ENCODE results near the gene ZNF385B. TPM values are rescaled to one million over a fixed set of nuclear protein-coding genes. Genes with fewer than 3 reads are reported as not detected.

Gene ZNF385B
- polyA plus RNA-seq, 1 of the 3 experiments (the other 2 are of a cell fraction) = 0.16 TPM

- Histone ChIP-seq H3K27me3 (ENCODE audit: insufficient read depth) (no peaks in the 10 kb centered on the region), H3K4me1 (ENCODE audit: control insufficient read depth in 1 of 2, insufficient read depth in 2 of 2, low read depth in 1 of 2, low read length in 1 of 2) (no peaks in the 10 kb centered on the region), H3K4me2 (no peak overlapping the region), H3F3A (replicated peaks; ENCODE audit: insufficient read depth) (no peaks in the 10 kb centered on the region), H3K36me3 (replicated peaks in 1 of 2; ENCODE audit: control insufficient read depth in 1 of 2, insufficient read depth in 2 of 2, low read length in 1 of 2) (no peaks in the 10 kb centered on the region), H3K27ac (ENCODE audit: low read depth in 2 of 2, low read length in 1 of 2) (no peak overlapping the region), H4K20me1 (ENCODE audit: insufficient read depth) (no peaks in the 10 kb centered on the region), H2AFZ (ENCODE audit: low read depth) (no peak overlapping the region), H3K79me2 (ENCODE audit: insufficient read depth) (no peaks in the 10 kb centered on the region), H3K9ac (no peak overlapping the region), H3K9me2 (no peaks in the 10 kb centered on the region), H3K4me3 (ENCODE audit: low read depth in 2 of 2, low read length in 1 of 2) (no peak overlapping the region), H3K9me3 (no peaks in the 10 kb centered on the region)
- ChIA-PET CTCF (no interaction called here), POLR2A (no interaction called here)
- TF ChIP-seq USF2 (IDR thresholded peaks at IDR 0.05; ENCODE audit: borderline replicate concordance, low read depth, low read length) (no peak), IRF3 (IDR thresholded peaks at IDR 0.05; ENCODE audit: low read depth, low read length) (no peak), REST (IDR thresholded peaks at IDR 0.05; ENCODE audit: low read depth, low read length) (no peak), ELF1 (IDR thresholded peaks at IDR 0.05) (no peak), RFX5 (IDR thresholded peaks at IDR 0.05; ENCODE audit: low read length) (no peak), MEF2A (IDR thresholded peaks at IDR 0.05; ENCODE audit: borderline replicate concordance, low read depth) (no peak), YY1 (IDR thresholded peaks at IDR 0.05; ENCODE audit: low read depth) (no peak), FOXJ3 (CRISPR knock-in tag; IDR thresholded peaks at IDR 0.05) (no peak), ZBTB33 (IDR thresholded peaks at IDR 0.05; ENCODE audit: borderline replicate concordance, low read depth) (no peak), USF1 (IDR thresholded peaks at IDR 0.05; ENCODE audit: borderline replicate concordance, low read depth) (no peak), GABPA (IDR thresholded peaks at IDR 0.05; ENCODE audit: low read depth) (no peak), CHD2 (IDR thresholded peaks at IDR 0.05; ENCODE audit: low read length, partially characterized antibody) (no peak), MXI1 (IDR thresholded peaks at IDR 0.05; ENCODE audit: low read depth, low read length) (no peak), NFIC (IDR thresholded peaks at IDR 0.05; ENCODE audit: borderline replicate concordance) (no peak), NRF1 (IDR thresholded peaks at IDR 0.05; ENCODE audit: low read depth, low read length) (no peak), TCF12 (IDR thresholded peaks at IDR 0.05) (no peak), RAD21 (IDR thresholded peaks at IDR 0.05; ENCODE audit: low read length) (no peak)
- WGBS (ENCODE audit: low lambda C conversion rate) = 47% methylated on average over 3 of the region's 3 CpGs
- DNase-seq = no peak
Measured at GRCh38 chr2:179437430-179437829, 424.0 kb downstream of the ZNF385B start.
